BLaER1 (cell line): ENCODE measurements around the gene PTGES.

Experiments used
- H3K27ac ChIP-seq: shearing (Covaris generic); formaldehyde crosslinking; 2 replicates; pipeline ENCODE4 v1.8.1; 2022
- H3K27me3 ChIP-seq: shearing (Covaris generic); formaldehyde crosslinking; 2 replicates; pipeline ENCODE4 v1.8.1; 2022
- H3K36me3 ChIP-seq: shearing (Covaris generic); formaldehyde crosslinking; 2 replicates; pipeline ENCODE4 v1.8.1; 2022
- H3K4me1 ChIP-seq: shearing (Covaris generic); formaldehyde crosslinking; 2 replicates; pipeline ENCODE4 v1.8.1; 2022
- H3K4me2 ChIP-seq: shearing (Covaris generic); formaldehyde crosslinking; 2 replicates; pipeline ENCODE4 v1.8.1; 2022
- H3K4me3 ChIP-seq: shearing (Covaris generic); formaldehyde crosslinking; 2 replicates; pipeline ENCODE4 v1.8.1; 2022
- H3K9ac ChIP-seq: shearing (Covaris generic); formaldehyde crosslinking; 2 replicates; pipeline ENCODE4 v1.8.1; 2022
- H3K9me3 ChIP-seq: shearing (Covaris generic); formaldehyde crosslinking; 2 replicates; pipeline ENCODE4 v1.8.1; 2022
- H4K20me1 ChIP-seq: shearing (Covaris generic); formaldehyde crosslinking; 2 replicates; pipeline ENCODE4 v1.8.1; 2022
- Cebpa-rat ChIP-seq: shearing (Covaris generic); IDR thresholded peaks from 2 replicates; pipeline ENCODE4 v1.8.1; 2022

The PTGES gene

DNA sequence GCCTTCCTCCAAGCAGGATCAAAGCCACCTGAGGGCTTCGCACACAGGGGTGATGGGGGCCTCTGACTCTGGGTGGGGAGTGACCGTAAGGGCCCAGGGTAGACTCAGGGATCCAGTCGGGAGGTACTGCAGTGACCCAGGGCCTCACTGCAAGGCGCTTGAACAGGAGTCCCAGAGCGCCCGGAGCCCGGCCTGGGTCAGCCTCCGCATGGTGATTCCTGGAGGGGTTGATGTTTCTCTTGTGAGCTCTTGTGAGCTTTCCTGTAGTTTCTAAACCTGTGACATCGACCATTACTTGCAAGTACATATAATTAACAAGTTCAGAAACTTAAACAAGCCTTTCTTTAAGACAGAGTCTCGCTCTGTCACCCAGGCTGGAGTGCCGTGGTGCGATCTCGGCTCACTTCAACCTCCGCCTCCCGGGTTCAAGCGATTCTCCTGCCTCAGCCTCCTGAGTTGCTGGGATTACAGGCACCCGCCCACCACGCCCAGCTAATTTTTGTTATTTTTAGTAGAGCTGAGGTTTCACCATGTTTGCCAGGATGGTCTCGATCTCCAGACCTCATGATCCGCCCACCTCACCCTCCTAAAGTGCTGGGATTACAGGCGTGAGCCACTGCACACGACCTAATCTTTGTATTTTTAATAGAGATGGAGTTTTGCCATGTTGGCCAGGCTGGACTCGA, 19.8 kb downstream of the PTGES start:
- H3K27me3 ChIP-seq, result peaks cover 12% of the 10 kb centered on the region; the same call in 1 of the 2 replicates
- no peak overlapping the region for H3K9ac ChIP-seq
- H3K27ac ChIP-seq, result no peak overlapping the region
- H3K36me3 ChIP-seq, result no peaks in the 10 kb centered on the region
- no peaks in the 10 kb centered on the region for H4K20me1 ChIP-seq
- no peak overlapping the region for H3K4me2 ChIP-seq
- no peak for TF ChIP-seq Cebpa-rat
- H3K4me1 ChIP-seq, result peaks cover 4% of the 10 kb centered on the region
- H3K4me3 ChIP-seq, result no peak overlapping the region
- no peaks in the 10 kb centered on the region for H3K9me3 ChIP-seq

DNA sequence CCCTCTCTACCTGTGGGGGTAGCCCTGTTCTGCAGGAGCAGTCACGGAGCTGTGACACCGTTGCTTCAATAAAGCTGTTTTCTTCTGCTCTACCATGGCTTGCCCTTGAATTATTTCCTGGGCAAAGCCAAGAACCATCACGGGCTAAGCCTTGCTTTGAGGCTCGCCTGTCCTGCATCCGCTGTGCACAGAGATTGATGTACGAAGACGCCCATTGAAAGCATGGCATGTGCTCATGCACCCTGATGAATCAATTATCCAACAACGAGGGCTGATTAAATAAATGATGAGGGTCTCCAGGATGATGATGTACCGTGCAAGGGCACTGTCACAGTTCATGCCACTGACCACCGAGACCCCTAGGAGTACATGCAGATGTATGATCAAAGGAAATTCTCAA, 20.7 kb downstream of the PTGES start:
- H3K9me3 ChIP-seq, result no peaks in the 10 kb centered on the region
- no peak overlapping the region for H3K27ac ChIP-seq
- H3K4me2 ChIP-seq, result no peak overlapping the region
- H3K9ac ChIP-seq, result no peak overlapping the region
- H3K4me3 ChIP-seq, result no peak overlapping the region
- no peaks in the 10 kb centered on the region for H3K4me1 ChIP-seq
- no peak for TF ChIP-seq Cebpa-rat
- no peaks in the 10 kb centered on the region for H4K20me1 ChIP-seq
- no peaks in the 10 kb centered on the region for H3K36me3 ChIP-seq
- 0 out of 2 replicates have a peak, but pooled peaks cover 3% of the 10 kb centered on the region for H3K27me3 ChIP-seq

DNA sequence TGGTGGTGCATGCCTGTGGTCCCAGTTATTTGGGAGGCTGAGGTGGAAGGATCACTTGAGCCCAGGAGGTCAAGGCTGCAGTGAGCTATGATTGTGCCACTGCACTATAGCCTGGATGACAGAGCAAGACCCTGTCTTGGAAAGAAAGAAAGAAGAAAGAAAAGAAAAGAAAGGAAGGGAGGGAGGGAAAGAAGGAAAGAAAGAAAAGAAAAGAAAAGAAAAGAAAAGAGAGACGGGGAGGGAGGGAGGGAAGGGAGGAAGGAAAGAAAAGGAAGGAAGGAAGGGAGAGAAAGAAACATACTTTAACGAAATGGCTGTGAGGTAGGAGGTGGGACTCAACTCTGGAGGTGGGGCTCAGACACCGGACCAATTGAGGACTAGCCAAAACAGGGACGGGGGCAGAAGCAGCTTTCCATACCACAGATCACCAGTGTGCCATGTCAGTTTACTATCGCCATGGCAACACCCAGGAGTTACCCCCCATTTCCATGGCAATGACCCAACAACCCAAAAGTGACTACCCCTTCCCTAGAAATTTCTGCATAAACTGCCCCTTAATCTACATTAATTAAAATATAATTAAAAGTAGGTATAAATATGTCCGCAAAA, 21.3 kb downstream of the PTGES start:
- Histone ChIP-seq H3K9me3 (no peaks in the 10 kb centered on the region), H3K4me3 (no peak overlapping the region), H3K9ac (no peak overlapping the region), H3K27ac (no peak overlapping the region), H3K27me3 (no peaks in the 10 kb centered on the region), H3K36me3 (no peaks in the 10 kb centered on the region), H3K4me1 (peaks cover 4% of the 10 kb centered on the region), H3K4me2 (no peak overlapping the region), H4K20me1 (no peaks in the 10 kb centered on the region)
- TF ChIP-seq Cebpa-rat, result no peak

DNA sequence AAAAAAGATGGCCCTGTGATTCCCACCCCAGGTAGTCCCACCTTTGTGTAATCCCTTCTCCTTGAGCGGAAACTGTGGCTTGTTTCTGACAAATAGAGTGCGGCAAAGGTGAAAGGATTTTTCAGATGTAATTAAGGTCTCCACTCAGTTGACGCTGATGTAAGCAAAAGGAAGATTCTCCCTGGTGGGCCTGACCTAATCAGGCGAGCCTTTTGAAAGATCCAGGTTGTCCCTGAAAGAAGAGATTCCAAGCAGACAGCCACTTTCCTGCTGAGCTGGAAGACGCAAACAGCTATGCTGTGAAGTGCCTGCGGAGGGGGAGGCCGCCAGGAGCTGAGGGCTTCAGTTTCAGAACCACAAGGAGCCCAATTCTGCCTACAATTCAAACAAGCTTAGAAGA, 24.1 kb downstream of the PTGES start:
- Histone ChIP-seq H3K4me2 (no peak overlapping the region), H3K9me3 (no peaks in the 10 kb centered on the region), H3K9ac (no peak overlapping the region), H3K36me3 (no peaks in the 10 kb centered on the region), H3K4me3 (no peak overlapping the region), H3K4me1 (peaks cover 15% of the 10 kb centered on the region), H3K27ac (no peak overlapping the region), H3K27me3 (no peaks in the 10 kb centered on the region), H4K20me1 (no peaks in the 10 kb centered on the region)
- TF ChIP-seq Cebpa-rat, result no peak

DNA sequence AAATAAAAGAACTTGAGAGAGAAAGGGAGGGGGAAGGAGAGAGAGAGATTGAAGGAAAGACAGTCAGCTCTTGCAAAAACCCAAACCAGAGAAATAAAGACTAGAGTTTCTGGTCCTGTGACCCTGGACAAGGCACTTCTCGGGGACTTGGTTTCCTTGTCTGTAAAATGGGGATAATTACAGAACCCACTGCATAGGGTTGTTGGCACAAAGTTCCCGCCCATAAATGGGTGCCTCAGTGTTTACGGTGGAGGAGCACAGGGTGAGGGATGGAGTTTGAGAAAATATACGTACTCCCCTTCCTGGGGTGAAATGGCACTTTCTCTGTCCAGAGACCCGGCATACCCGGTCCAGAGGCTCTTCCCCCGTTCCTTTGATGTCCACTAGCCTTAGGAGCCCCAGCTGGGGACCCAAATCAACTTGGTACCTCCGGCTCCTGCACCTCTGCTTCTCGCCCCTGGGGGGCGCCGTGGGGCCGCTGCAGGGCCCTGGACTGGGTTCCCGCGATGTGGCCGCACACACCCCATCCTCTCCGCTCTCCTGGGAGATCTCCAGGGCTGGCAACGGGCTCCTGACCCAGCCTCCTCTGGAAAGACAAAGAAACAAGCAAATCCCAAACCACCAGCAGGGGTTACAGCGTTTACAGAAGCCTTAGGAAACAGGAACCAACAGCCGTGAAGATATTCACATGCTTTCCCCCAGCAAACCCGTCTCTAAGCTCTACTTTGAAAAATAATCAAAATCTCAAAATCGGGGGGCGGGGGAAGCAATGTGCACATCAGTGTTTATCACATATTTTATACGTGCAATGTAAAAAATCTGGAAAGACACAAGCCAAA, 26.3 kb downstream of the PTGES start:
- Histone ChIP-seq H3K27ac (no peak overlapping the region), H3K9me3 (no peaks in the 10 kb centered on the region), H3K36me3 (no peaks in the 10 kb centered on the region), H3K9ac (no peak overlapping the region), H3K4me3 (no peak overlapping the region), H3K4me1 (peaks cover 15% of the 10 kb centered on the region), H3K4me2 (peak overlapping the region; percentile 60), H4K20me1 (no peaks in the 10 kb centered on the region), H3K27me3 (no peaks in the 10 kb centered on the region)
- TF ChIP-seq Cebpa-rat, result no peak

DNA sequence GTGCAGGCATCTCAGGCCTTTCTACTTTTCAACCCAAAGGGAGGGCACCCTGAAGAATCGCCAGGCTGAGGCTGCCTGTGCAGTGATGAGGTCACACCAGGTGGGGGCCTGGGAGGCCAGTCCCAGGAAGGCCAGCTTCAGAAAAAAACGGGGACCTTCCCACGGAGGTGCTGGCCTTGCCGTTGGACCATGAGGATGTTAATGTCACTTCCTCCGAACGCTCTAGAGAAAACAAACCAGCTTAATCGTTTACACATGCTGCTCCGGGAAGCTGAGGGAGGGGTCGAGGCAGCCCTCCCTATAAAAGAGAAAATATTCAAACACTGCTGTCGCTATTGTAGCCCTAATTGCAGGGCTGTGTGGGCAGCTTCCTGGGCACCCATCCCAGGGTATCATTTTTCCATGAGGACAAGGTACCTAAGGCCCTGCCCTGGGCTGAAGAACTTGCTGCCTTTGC, 27.0 kb downstream of the PTGES start:
- peak overlapping the region; percentile 2; the same call in 1 of the 2 replicates for H3K4me2 ChIP-seq
- H3K36me3 ChIP-seq, result no peaks in the 10 kb centered on the region
- H3K9me3 ChIP-seq, result no peaks in the 10 kb centered on the region
- TF ChIP-seq Cebpa-rat, result no peak
- H3K4me3 ChIP-seq, result no peak overlapping the region
- no peak overlapping the region for H3K9ac ChIP-seq
- H4K20me1 ChIP-seq, result no peaks in the 10 kb centered on the region
- no peak overlapping the region for H3K27ac ChIP-seq
- peaks cover 15% of the 10 kb centered on the region for H3K4me1 ChIP-seq
- no peaks in the 10 kb centered on the region for H3K27me3 ChIP-seq

DNA sequence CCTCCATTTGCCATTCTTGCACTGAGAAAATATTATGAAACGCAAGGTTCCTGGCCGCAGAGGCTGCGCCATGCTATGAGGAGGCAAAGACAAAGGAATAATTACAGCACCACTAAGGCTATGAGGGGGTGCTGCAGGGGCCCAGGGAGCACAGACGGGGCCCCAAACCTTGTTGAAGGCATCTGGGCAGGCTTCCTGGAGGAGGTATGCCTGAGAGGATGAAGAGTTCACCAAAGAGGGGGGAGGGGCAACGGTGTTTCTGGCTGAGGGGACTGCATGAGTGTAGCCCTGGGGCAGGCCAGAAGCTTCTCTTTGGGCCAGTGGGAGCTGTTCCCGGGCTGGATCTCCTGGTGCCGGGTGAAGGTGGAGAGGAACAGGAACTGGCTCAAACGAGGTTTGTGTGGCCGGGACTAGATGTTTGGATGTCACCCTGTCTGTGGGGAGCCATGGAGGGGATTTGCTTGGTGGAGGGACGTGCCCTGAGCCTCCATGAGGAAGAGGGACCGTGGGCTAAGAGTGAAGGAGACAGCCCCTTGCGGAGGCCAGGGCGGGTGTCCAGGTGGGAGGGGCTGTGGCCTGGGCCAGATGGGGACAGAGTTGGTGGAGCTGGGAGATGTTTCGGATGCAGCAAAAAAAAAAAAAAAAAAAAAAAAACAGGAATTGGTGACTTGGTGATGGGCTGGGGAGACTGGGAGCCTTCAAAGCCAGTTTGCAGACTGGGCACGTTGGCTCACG, 28.2 kb downstream of the PTGES start:
- no peak overlapping the region for H3K9ac ChIP-seq

DNA sequence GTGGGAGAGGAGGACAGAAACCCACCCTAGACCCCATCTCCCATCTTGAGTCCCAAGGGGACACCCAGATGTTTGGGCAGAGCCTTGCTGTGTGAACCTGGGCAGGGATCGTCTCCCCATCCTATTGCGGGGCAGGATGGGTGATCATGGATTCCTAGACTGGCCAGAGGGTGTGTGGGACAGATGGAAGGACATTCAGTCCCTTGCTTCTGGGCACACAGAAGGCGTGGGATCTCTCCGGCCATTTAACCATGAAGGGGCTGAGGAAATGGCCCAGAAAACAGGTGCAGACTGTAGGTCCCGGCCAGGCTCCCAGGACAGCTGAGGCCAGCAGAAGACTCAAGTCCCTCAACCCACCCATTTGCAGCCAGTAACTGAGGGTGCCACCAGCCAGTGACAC, 29.9 kb downstream of the PTGES start:
- Histone ChIP-seq H4K20me1 (no peaks in the 10 kb centered on the region), H3K36me3 (no peaks in the 10 kb centered on the region), H3K9ac (no peak overlapping the region), H3K4me3 (no peak overlapping the region), H3K27me3 (no peaks in the 10 kb centered on the region), H3K9me3 (no peaks in the 10 kb centered on the region), H3K27ac (no peak overlapping the region), H3K4me1 (peaks cover 15% of the 10 kb centered on the region), H3K4me2 (no peak overlapping the region)
- no peak for TF ChIP-seq Cebpa-rat

More for the DNA sequence above, 28.2 kb downstream of the PTGES start:
- Histone ChIP-seq H3K4me1 (peaks cover 15% of the 10 kb centered on the region), H3K36me3 (no peaks in the 10 kb centered on the region), H3K9me3 (no peaks in the 10 kb centered on the region), H3K27me3 (no peaks in the 10 kb centered on the region), H4K20me1 (no peaks in the 10 kb centered on the region), H3K4me2 (no peak overlapping the region), H3K27ac (no peak overlapping the region), H3K4me3 (no peak overlapping the region)
- no peak for TF ChIP-seq Cebpa-rat

DNA sequence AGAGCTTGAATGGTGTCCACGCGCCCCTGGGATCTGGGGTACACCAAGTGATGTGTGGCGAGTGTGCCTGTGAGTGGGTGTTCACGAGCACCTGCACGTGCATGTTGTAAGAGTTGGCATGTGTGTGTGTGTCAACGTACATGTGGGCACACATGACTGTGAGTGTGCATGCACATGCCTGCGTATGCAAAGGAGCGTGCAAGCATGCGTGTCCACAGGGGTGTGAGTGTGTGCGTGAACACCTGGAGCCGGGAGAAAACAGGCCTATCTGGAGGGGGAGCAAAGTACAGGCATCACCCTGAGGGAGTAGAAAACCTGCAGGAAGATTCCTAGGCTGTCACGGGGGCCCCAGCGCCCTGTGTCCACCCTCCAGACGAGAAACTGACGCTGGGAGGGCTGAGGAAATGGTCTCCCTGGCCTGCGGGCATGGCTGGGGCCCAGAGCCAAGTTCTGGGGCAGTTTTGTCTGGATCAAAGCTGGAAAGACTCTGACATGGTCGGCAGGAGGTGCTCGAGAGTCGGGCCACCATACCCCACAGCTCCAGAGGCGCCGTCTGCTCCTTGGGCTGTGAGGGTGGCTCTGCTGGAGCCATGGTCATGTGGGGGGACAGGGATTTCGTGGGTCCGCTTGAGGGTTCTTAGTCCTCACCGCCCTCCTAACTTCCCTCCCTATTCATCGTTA, 31.8 kb downstream of the PTGES start:
- H3K9ac ChIP-seq, result no peak overlapping the region
- H3K27me3 ChIP-seq, result no peaks in the 10 kb centered on the region
- H3K4me2 ChIP-seq, result no peak overlapping the region
- no peak overlapping the region for H3K27ac ChIP-seq
- TF ChIP-seq Cebpa-rat, result no peak
- no peak overlapping the region for H3K4me3 ChIP-seq
- no peaks in the 10 kb centered on the region for H3K9me3 ChIP-seq
- no peaks in the 10 kb centered on the region for H3K36me3 ChIP-seq
- no peaks in the 10 kb centered on the region for H4K20me1 ChIP-seq
- H3K4me1 ChIP-seq, result peaks cover 9% of the 10 kb centered on the region
